ENCODE results near the gene GNPTG. TPM values are rescaled to one million over a fixed set of nuclear protein-coding genes. Genes with fewer than 3 reads are reported as not detected.
A peak's percentile ranks its signal among the peaks of the same experiment; 100 is the strongest.

The GNPTG gene
- total RNA-seq, 1 donor from 2014 or later, result 60.7 TPM

- H3K4me1 Mint-ChIP-seq (ENCODE audit: low read depth), result peaks cover 14% of the 10 kb centered on the region
- no peaks in the 10 kb centered on the region for H3K36me3 Mint-ChIP-seq (ENCODE audit: low read depth)
- no peak overlapping the region for H3K4me3 Mint-ChIP-seq (ENCODE audit: unreplicated experiment)
- H3K9me3 Mint-ChIP-seq (ENCODE audit: low read depth), result no peaks in the 10 kb centered on the region
- no peak overlapping the region for H3K27ac Mint-ChIP-seq (ENCODE audit: unreplicated experiment)
- DNase-seq (ENCODE audit: low spot score), result no peak
- H3K27me3 Mint-ChIP-seq (ENCODE audit: low read depth), result peaks cover 8% of the 10 kb centered on the region
- no peak for TF ChIP-seq CTCF (IDR thresholded peaks at IDR 0.05)
Observed at GRCh38 chr16:1340730-1341494, 10.8 kb upstream of the GNPTG start.

DNA sequence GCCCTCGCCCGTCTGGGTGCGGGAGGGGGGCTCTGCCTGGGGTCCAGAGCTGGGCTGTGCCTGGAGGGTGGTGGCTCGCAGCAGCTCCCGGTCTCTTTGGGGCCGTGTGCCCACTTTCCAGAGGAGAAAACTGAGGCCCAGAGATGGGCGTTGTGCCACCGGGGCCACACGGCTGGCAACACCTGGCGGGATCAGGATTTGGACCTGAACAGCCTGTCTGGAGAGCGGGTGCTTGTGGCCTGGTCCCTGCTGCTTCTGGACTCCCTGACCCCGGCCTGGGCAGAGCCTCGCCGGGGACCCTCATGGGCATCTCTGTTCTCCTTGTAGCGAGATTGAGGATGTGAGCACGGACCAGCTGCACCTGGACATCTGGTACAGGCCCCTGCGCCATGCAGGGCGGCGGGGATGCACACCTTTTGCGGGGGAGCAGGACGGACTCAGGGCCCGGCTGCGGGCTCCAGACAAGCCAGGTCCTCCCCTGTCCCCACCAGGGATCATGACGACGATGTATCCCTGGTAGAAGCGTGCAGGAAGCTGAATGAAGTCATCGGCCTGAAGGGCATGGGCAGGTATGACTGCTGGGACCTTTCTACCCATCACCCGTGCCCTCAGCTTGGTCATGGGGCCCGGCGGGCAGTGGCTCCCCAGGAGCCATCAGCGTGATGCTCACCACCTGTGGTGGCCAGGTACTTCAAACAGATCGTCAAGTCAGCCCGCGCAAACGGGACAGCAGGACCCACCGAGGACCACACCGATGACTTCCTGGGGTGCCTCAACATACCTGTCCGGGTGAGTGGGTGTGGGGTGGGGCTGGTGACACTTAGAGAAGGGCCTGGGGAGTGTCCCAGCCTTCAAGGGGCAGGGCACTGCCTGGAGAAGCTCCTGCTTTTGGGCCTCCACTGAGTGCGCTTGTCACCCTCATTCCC lies 10.0 kb upstream of the GNPTG start:
- H3K27ac Mint-ChIP-seq (ENCODE audit: unreplicated experiment), result no peak overlapping the region
- TF ChIP-seq CTCF (IDR thresholded peaks at IDR 0.05), result no peak
- H3K36me3 Mint-ChIP-seq (ENCODE audit: low read depth), result no peaks in the 10 kb centered on the region
- DNase-seq (ENCODE audit: low spot score), result no peak
- peaks cover 14% of the 10 kb centered on the region for H3K4me1 Mint-ChIP-seq (ENCODE audit: low read depth)
- no peak overlapping the region for H3K4me3 Mint-ChIP-seq (ENCODE audit: unreplicated experiment)
- peaks cover 5% of the 10 kb centered on the region for H3K27me3 Mint-ChIP-seq (ENCODE audit: low read depth)
- H3K9me3 Mint-ChIP-seq (ENCODE audit: low read depth), result no peaks in the 10 kb centered on the region

DNA sequence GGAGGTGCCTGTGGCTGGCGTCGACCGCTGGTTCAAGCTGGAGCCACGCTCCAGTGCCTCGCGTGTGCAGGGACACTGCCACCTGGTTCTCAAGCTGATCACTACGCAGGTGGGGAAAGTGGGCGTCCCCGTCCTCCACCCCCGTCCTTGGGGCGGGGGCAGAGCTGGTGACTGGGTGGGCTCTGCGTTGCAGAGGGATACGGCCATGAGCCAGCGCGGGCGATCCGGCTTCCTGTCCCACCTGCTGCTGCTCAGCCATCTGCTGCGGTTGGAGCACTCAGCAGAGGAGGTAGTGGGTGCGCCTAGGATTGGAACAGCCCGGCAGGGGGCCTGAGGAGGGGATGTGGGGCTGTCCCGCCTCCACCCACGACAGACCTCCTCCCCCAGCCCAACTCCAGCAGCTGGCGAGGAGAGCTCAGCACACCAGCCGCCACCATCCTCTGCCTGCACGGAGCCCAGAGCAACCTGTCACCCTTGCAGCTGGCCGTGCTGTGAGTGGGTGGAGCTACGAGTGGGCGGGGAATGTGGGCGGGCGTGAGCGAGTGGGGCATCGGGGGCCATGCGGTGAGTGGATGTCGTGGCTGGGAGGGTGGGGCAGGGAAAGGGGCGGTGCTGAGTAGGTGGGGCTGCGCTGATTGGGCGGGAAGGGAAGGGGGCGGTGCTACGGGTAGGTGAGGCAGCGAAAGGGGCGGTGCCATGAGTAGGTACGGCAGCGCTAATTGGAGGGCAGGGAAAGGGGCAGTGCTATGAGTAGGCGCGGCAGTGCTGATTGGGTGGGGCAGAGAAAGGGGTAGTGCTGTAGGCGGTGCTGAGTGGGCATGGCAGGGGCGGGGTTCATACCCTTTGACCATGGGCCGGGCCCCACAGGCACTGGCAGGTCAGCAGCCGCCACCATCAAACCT lies 9.0 kb upstream of the GNPTG start:
- TF ChIP-seq CTCF (IDR thresholded peaks at IDR 0.05), result no peak
- peaks cover 5% of the 10 kb centered on the region for H3K27me3 Mint-ChIP-seq (ENCODE audit: low read depth)
- peak overlapping the region; percentile 52 for H3K4me3 Mint-ChIP-seq (ENCODE audit: unreplicated experiment)
- no peaks in the 10 kb centered on the region for H3K9me3 Mint-ChIP-seq (ENCODE audit: low read depth)
- H3K27ac Mint-ChIP-seq (ENCODE audit: unreplicated experiment), result no peak overlapping the region
- peaks cover 14% of the 10 kb centered on the region for H3K4me1 Mint-ChIP-seq (ENCODE audit: low read depth)
- no peaks in the 10 kb centered on the region for H3K36me3 Mint-ChIP-seq (ENCODE audit: low read depth)
- no peak for DNase-seq (ENCODE audit: low spot score)

DNA sequence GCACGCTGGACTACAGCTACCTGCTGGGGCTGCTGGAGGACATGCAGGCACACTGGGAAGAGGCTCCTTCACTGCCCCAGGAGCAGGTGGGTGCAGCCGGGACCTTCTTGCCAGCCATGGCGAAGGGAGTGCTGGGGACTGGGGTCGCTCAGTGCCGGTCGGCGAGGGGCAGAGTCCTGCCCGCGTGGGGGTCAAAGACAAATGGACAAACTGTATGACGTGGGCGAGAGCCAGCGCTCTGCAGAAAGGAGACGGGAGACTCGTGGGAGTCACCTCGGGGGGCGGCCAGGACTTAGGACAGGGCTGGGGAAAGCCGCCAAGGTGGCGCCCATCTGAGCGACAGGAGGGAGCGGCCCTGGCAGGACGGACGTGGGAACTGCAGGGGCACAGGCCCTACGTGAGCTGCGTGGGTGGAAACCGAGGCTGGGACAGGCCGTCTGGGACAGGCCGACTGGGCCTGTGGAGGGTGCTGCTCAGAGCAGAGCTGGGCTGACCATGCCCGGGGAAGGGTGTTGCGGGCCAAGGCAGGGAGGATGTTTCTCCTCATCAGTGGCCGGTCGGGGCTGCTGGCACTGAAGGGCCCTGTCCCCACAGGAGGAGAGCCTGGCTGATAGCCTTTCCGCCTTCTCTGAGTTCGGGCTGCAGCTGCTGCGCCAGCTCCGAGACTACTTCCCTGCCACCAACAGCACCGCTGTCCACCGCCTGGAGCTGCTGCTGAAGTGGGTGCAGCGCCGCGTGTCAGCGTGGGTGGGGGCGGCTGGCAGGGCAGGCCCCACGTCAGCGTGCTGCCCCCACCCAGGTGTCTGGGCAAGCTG lies 8.1 kb upstream of the GNPTG start:
- no peak for TF ChIP-seq CTCF (IDR thresholded peaks at IDR 0.05)
- H3K4me3 Mint-ChIP-seq (ENCODE audit: unreplicated experiment), result peak overlapping the region; percentile 52
- H3K9me3 Mint-ChIP-seq (ENCODE audit: low read depth), result no peaks in the 10 kb centered on the region

More for the DNA sequence above, 8.1 kb upstream of the GNPTG start:
- DNase-seq (ENCODE audit: low spot score), result no peak
- Mint-ChIP-seq H3K27ac (ENCODE audit: unreplicated experiment) (no peak overlapping the region), H3K4me1 (ENCODE audit: low read depth) (peaks cover 14% of the 10 kb centered on the region), H3K27me3 (ENCODE audit: low read depth) (peaks cover 5% of the 10 kb centered on the region), H3K36me3 (ENCODE audit: low read depth) (no peaks in the 10 kb centered on the region)
